Loucy (cell line): ENCODE results near the gene TENM4.

Experiments used
- H2AFZ ChIP-seq: fragments of 200-600 bp; sonication (generic); 2 replicates; pipeline ENCODE4 v1.6.0; 2016; ENCODE audit warnings: antibody characterized with exemption, mild to moderate bottlenecking, low read length, moderate library complexity
- H3F3A ChIP-seq: fragments of 200-600 bp; 2 replicates; pipeline ENCODE4 v1.6.0; 2016; ENCODE audit warnings: antibody characterized with exemption, low read depth, mild to moderate bottlenecking
- H3K27me3 ChIP-seq: fragments of 200-600 bp; sonication (generic); 2 replicates; pipeline ENCODE4 v1.6.1; 2014; ENCODE audit warnings: low read length, mild to moderate bottlenecking; ENCODE audit not compliant: insufficient read depth, poor library complexity, severe bottlenecking
- H3K36me3 ChIP-seq: fragments of 200-600 bp; sonication (generic); 2 replicates; pipeline ENCODE4 v1.6.1; 2016; ENCODE audit warnings: low read length; ENCODE audit not compliant: insufficient read depth
- H3K4me1 ChIP-seq: fragments of 200-600 bp; sonication (generic); 2 replicates; pipeline ENCODE4 v1.5.1; 2014; ENCODE audit warnings: low read length, mild to moderate bottlenecking; ENCODE audit not compliant: insufficient read depth, poor library complexity, severe bottlenecking
- H3K4me2 ChIP-seq: fragments of 200-600 bp; sonication (generic); 2 replicates; pipeline ENCODE4 v1.6.0; 2014; ENCODE audit warnings: antibody characterized with exemption, low read length, low read depth, mild to moderate bottlenecking; ENCODE audit not compliant: poor library complexity, severe bottlenecking
- H3K4me3 ChIP-seq: fragments of 200-600 bp; sonication (generic); 2 replicates; pipeline ENCODE4 v1.5.1; 2014; ENCODE audit warnings: low read length, mild to moderate bottlenecking, mixed read lengths; ENCODE audit not compliant: poor library complexity, severe bottlenecking
- H3K79me2 ChIP-seq: fragments of 200-600 bp; sonication (generic); 2 replicates; pipeline ENCODE4 v1.6.1; 2014; ENCODE audit warnings: low read length; ENCODE audit not compliant: insufficient read depth
- H3K9ac ChIP-seq: fragments of 200-600 bp; sonication (generic); 2 replicates; pipeline ENCODE4 v1.6.0; 2014; ENCODE audit warnings: mild to moderate bottlenecking, low read depth, low read length, moderate library complexity; ENCODE audit not compliant: poor library complexity, severe bottlenecking
- H3K9me2 ChIP-seq: fragments of 200-600 bp; sonication (generic); replicated peaks from 2 replicates; pipeline ENCODE4 v1.6.1; 2016; ENCODE audit warnings: low read depth, low read length, mixed read lengths
- H3K9me3 ChIP-seq: fragments of 200-600 bp; sonication (generic); 2 replicates; pipeline ENCODE4 v1.6.1; 2014; ENCODE audit warnings: mild to moderate bottlenecking, antibody characterized with exemption, low read length, low read depth; ENCODE audit not compliant: insufficient read depth
- H4K20me1 ChIP-seq: fragments of 200-600 bp; sonication (generic); 2 replicates; pipeline ENCODE4 v1.6.0; 2014; ENCODE audit warnings: antibody characterized with exemption, low read length, mild to moderate bottlenecking; ENCODE audit not compliant: insufficient read depth, poor library complexity, severe bottlenecking
- EZH2phosphoT487 ChIP-seq: fragments of 200-600 bp; IDR thresholded peaks from 2 replicates; pipeline ENCODE4 v1.6.1; 2018; ENCODE audit warnings: antibody characterized with exemption, mild to moderate bottlenecking, moderate library complexity, borderline replicate concordance
- TF ChIP-seq, protein P1 (sequence below): fragments of 200-600 bp; sonication (generic); conservative IDR thresholded peaks from 2 replicates; pipeline ENCODE4 v1.5.1; 2014; ENCODE audit warnings: mild to moderate bottlenecking, antibody characterized with exemption, low read length

Gene TENM4

DNA sequence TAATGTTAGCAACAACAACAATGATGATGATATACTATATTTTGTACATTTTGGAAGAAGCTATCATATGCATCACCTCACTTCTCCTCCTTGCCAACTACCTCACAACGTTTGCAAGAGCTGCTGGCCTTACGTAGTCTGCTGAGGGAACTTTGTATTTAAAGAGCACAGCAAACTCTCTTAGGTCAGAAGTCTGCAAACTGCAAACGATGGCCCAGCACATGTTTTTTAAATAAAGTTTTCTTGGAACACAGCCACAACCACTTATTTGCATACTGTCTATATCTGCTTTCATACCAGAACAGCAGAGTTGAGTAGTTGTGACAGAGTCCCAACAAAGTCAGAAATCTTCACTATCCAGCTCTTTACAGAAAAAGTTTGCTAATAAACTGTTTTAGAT, 261.7 kb downstream of the TENM4 start:
- Histone ChIP-seq H3K4me1 (no peaks in the 10 kb centered on the region), H3K4me2 (no peak overlapping the region), H3F3A (no peaks in the 10 kb centered on the region), H3K4me3 (no peak overlapping the region), H4K20me1 (no peaks in the 10 kb centered on the region), H3K79me2 (no peaks in the 10 kb centered on the region), H3K9me3 (no peaks in the 10 kb centered on the region), H3K27me3 (no peaks in the 10 kb centered on the region), H3K9me2 (no peaks in the 10 kb centered on the region), H2AFZ (no peak overlapping the region), H3K36me3 (no peaks in the 10 kb centered on the region), H3K9ac (no peak overlapping the region)
- TF ChIP-seq, protein P1, sequence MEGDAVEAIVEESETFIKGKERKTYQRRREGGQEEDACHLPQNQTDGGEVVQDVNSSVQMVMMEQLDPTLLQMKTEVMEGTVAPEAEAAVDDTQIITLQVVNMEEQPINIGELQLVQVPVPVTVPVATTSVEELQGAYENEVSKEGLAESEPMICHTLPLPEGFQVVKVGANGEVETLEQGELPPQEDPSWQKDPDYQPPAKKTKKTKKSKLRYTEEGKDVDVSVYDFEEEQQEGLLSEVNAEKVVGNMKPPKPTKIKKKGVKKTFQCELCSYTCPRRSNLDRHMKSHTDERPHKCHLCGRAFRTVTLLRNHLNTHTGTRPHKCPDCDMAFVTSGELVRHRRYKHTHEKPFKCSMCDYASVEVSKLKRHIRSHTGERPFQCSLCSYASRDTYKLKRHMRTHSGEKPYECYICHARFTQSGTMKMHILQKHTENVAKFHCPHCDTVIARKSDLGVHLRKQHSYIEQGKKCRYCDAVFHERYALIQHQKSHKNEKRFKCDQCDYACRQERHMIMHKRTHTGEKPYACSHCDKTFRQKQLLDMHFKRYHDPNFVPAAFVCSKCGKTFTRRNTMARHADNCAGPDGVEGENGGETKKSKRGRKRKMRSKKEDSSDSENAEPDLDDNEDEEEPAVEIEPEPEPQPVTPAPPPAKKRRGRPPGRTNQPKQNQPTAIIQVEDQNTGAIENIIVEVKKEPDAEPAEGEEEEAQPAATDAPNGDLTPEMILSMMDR: no peak
- no peak for TF ChIP-seq EZH2phosphoT487

DNA sequence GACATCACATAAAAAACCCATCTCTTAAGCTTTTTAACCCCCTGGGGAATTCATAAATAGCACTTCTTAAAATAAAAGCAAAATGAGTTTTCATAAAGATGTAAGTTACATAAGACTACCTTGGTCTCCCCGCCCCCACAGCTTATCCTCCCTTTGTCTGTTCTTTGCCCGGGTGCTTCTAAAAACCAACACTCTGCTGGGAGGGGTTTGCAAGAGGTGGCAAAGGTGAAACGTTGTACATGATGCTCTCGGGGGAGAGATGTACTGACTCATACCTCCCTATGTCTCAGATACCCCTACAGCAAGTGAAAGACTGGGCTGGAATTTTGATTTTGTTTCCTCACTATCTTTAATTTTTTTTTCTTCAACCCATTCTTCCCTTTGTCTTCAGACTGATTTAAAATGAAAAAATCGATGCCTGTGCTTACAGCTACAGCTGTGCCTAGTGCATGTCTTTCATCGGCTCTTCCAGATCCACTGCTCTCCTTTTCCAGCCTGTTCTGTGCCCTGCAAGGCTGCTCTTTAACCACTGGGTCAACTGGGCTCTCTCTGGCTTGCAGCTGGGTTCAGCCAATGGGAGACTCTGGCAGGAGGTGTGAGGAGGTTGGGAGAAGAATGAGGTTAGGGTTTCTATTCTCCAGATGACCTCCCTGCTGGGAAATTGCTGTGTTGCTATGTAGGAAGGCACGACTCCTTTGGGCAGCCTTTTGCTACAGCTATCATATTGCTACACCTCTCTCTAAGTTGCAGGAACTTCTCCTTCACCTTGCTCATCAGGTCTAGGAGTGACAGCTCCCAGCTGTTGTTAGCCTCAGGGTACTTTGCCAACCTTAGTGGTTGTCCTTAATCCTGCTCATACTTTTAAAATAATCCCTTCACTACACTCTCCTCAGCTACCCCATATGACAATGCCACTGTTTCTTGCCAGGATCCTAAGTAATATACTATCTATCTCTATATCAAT, 266.5 kb downstream of the TENM4 start:
- Histone ChIP-seq H3K9ac (no peak overlapping the region), H3F3A (no peaks in the 10 kb centered on the region), H3K4me3 (no peak overlapping the region), H3K9me2 (no peaks in the 10 kb centered on the region), H3K9me3 (no peaks in the 10 kb centered on the region), H3K4me1 (no peaks in the 10 kb centered on the region), H3K4me2 (no peak overlapping the region), H2AFZ (no peak overlapping the region), H3K27me3 (no peaks in the 10 kb centered on the region), H4K20me1 (no peaks in the 10 kb centered on the region), H3K79me2 (no peaks in the 10 kb centered on the region), H3K36me3 (no peaks in the 10 kb centered on the region)
- TF ChIP-seq EZH2phosphoT487: no peak
- TF ChIP-seq, protein P1: no peak

DNA sequence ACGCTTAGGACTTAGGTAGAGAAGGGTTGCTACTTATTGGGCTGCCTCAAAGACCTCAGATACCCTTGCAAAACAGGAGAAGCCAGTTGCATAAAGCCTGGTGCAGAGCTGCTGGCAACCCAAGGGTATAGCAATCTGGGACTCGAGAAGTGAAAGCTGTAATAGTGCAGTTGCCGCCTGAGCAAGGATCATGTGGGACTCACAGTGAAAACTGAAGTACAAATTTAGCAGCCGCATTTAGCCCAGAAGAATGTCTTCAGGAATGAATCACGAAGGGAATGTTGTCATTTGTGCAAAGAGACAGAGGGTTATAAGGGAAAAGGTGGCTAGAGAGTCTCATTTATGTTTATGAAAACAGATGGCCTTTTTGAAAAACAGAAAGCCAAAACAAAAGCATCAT, 267.2 kb downstream of the TENM4 start:
- Histone ChIP-seq H3K4me2 (no peak overlapping the region), H3K4me3 (no peak overlapping the region), H3K9me2 (no peaks in the 10 kb centered on the region), H3F3A (no peaks in the 10 kb centered on the region), H3K9ac (no peak overlapping the region), H3K36me3 (no peaks in the 10 kb centered on the region), H3K27me3 (no peaks in the 10 kb centered on the region), H3K79me2 (no peaks in the 10 kb centered on the region), H3K9me3 (no peaks in the 10 kb centered on the region), H4K20me1 (no peaks in the 10 kb centered on the region), H2AFZ (no peak overlapping the region), H3K4me1 (no peaks in the 10 kb centered on the region)
- TF ChIP-seq EZH2phosphoT487: no peak
- TF ChIP-seq, protein P1: no peak
